HCT116 (cell line): ENCODE measurements around the gene ODR4. TPM values are rescaled to one million over a fixed set of nuclear protein-coding genes. Genes with fewer than 3 reads are reported as not detected.

Source experiments
- ATAC-seq: fragments of 200-7000 bp; cut with Tn5 transposase; 2 replicates; pipeline ENCODE4 v1.9.1; 2020; ENCODE audit warnings: mild to moderate bottlenecking, moderate library complexity
- BruUV-seq: library from RNA; stranded (reverse); fragments of 400-500 nt; replicated peaks from 2 replicates; lab custom pipeline; 2021; lab: Mats Ljungman, UMichigan
- CTCF ChIA-PET: fragments of 300-600 bp; sonication (Branson Sonifier 250); formaldehyde crosslinking; loops from one replicate; lab custom pipeline; 2021; ENCODE audit warnings: antibody characterized with exemption; lab: Charles Lee
- POLR2A ChIA-PET: fragments of 300-600, 350-600 bp; sonication (Branson Sonifier 250); formaldehyde crosslinking; loops from one replicate; lab custom pipeline; 2021; ENCODE audit warnings: antibody characterized with exemption; lab: Charles Lee
- RAD21 ChIA-PET, 2 experiments: fragments of 300-600 bp; sonication (Branson Sonifier 250); formaldehyde crosslinking; loops; one replicate each; lab custom pipeline; 2023; ENCODE audit warnings: low total read pairs in 2 of 2; ENCODE audit not compliant: uncharacterized antibody in 2 of 2, unreplicated experiment in 2 of 2, low non-redundant PET in 1 of 2; lab: Charles Lee
- DNase-seq: peaks from one replicate; pipeline ENCODE4 v3.0.0-alpha.2; 2010; ENCODE audit warnings: low read depth, low spot score
- H2AFZ ChIP-seq: fragments of 200-600 bp; shearing (Covaris generic), sonication (generic); 2 replicates; pipeline ENCODE4 v1.6.1; 2017; ENCODE audit warnings: low read depth, mixed run types, mixed read lengths, antibody characterized with exemption, low read length; ENCODE audit not compliant: poor library complexity, severe bottlenecking
- H3K27ac ChIP-seq: 2 replicates; pipeline ENCODE4 v1.5.1; 2012; ENCODE audit warnings: low read depth, low read length
- H3K27me3 ChIP-seq: fragments of 200-600 bp; sonication (generic); 2 replicates; pipeline ENCODE4 v1.6.1; 2016; ENCODE audit warnings: mixed run types, low read length, mixed read lengths; ENCODE audit not compliant: insufficient read depth
- H3K36me3 ChIP-seq, 2 experiments: fragments of 200-500 bp in 1 of 2; fragments of 200-600 bp in 1 of 2; sonication (Bioruptor generic) in 1 of 2; sonication (generic) in 1 of 2; 2 replicates each; pipeline versions ENCODE4 v1.5.1 to v1.6.1; 2014 to 2016; ENCODE audit warnings: low read length in 2 of 2, inconsistent platforms in 1 of 2, mixed read lengths in 1 of 2, mixed run types in 1 of 2; ENCODE audit not compliant: insufficient read depth in 2 of 2, control insufficient read depth in 1 of 2
- H3K4me1 ChIP-seq, 2 experiments: fragments of 200-600 bp in 1 of 2; sonication (generic) in 1 of 2; 2 replicates each; pipeline versions ENCODE4 v1.5.1 to v1.6.1; 2012 to 2017; ENCODE audit warnings: low read length in 2 of 2, inconsistent platforms in 1 of 2, mild to moderate bottlenecking in 1 of 2, mixed read lengths in 1 of 2, mixed run types in 1 of 2, moderate library complexity in 1 of 2; ENCODE audit not compliant: insufficient read depth in 2 of 2, control insufficient read depth in 1 of 2
- H3K4me2 ChIP-seq: fragments of 200-600 bp; sonication (generic); 2 replicates; pipeline ENCODE4 v1.6.1; 2017; ENCODE audit warnings: mixed run types, low read length, mixed read lengths
- H3K4me3 ChIP-seq, 2 experiments: fragments of 200-600 bp in 1 of 2; sonication (generic) in 1 of 2; replicated peaks in 1 of 2; 2 replicates each; pipeline ENCODE4 v1.5.1; 2011 to 2016; ENCODE audit warnings: low read length in 2 of 2, control low read depth in 1 of 2, low read depth in 1 of 2, mild to moderate bottlenecking in 1 of 2, mixed read lengths in 1 of 2, mixed run types in 1 of 2
- H3K79me2 ChIP-seq: fragments of 200-600 bp; sonication (generic); 2 replicates; pipeline ENCODE4 v1.6.1; 2017; ENCODE audit warnings: mild to moderate bottlenecking, mixed run types, low read length, moderate library complexity, mixed read lengths; ENCODE audit not compliant: insufficient read depth
- H3K9ac ChIP-seq: fragments of 200-600 bp; sonication (generic); 2 replicates; pipeline ENCODE4 v1.6.1; 2016; ENCODE audit warnings: low read length, mixed read lengths
- H3K9me2 ChIP-seq: fragments of 200-600 bp; sonication (generic), shearing (Covaris generic); 2 replicates; pipeline ENCODE4 v1.6.1; 2017; ENCODE audit warnings: mixed run types, mild to moderate bottlenecking, moderate library complexity; ENCODE audit not compliant: insufficient read depth
- H3K9me3 ChIP-seq, 2 experiments: fragments of 200-500 bp in 1 of 2; fragments of 200-600 bp in 1 of 2; sonication (Bioruptor generic) in 1 of 2; sonication (generic) in 1 of 2; 2 replicates each; pipeline ENCODE4 v1.6.1; 2014 to 2017; ENCODE audit warnings: low read length in 2 of 2, mixed read lengths in 2 of 2, inconsistent platforms in 1 of 2, low read depth in 1 of 2, mild to moderate bottlenecking in 1 of 2, mixed run types in 1 of 2, moderate library complexity in 1 of 2; ENCODE audit not compliant: control insufficient read depth in 1 of 2, insufficient read depth in 1 of 2
- H4K20me1 ChIP-seq: fragments of 200-600 bp; sonication (generic), shearing (Covaris generic); 2 replicates; pipeline ENCODE4 v1.6.1; 2017; ENCODE audit warnings: mixed run types, mild to moderate bottlenecking, moderate library complexity; ENCODE audit not compliant: insufficient read depth
- CEBPB ChIP-seq: IDR thresholded peaks from 2 replicates; pipeline ENCODE4 v1.6.1; 2012; ENCODE audit warnings: low read depth
- EGR1 ChIP-seq: IDR thresholded peaks from 2 replicates; pipeline ENCODE4 v1.6.1; 2012; ENCODE audit warnings: low read depth
- ELF1 ChIP-seq: IDR thresholded peaks from 2 replicates; pipeline ENCODE4 v1.6.1; 2012; ENCODE audit warnings: low read depth, borderline replicate concordance
- FOSL1 ChIP-seq: IDR thresholded peaks from 2 replicates; pipeline ENCODE4 v1.6.1; 2012; ENCODE audit warnings: low read depth
- JUND ChIP-seq: IDR thresholded peaks from 2 replicates; pipeline ENCODE4 v1.6.1; 2012
- POLR2A ChIP-seq: IDR thresholded peaks from 2 replicates; pipeline ENCODE4 v1.7.0; 2011; ENCODE audit warnings: borderline replicate concordance; ENCODE audit not compliant: insufficient read depth, insufficient read length; ENCODE audit errors: extremely low read depth
- POLR2AphosphoS5 ChIP-seq: IDR thresholded peaks from 2 replicates; pipeline ENCODE4 v1.6.1; 2011; ENCODE audit warnings: mild to moderate bottlenecking, low read depth, low read length, moderate library complexity
- RAD21 ChIP-seq: IDR thresholded peaks from 2 replicates; pipeline ENCODE4 v1.6.1; 2012; ENCODE audit warnings: low read depth, mild to moderate bottlenecking
- SIN3A ChIP-seq: IDR thresholded peaks from 2 replicates; pipeline ENCODE4 v1.6.1; 2012; ENCODE audit warnings: low read depth
- SP1 ChIP-seq: IDR thresholded peaks from 2 replicates; pipeline ENCODE4 v1.6.1; 2012; ENCODE audit warnings: low read depth
- SRF ChIP-seq: IDR thresholded peaks from 2 replicates; pipeline ENCODE4 v1.6.1; 2012; ENCODE audit warnings: low read depth
- TCF7L2 ChIP-seq: IDR thresholded peaks from 2 replicates; pipeline ENCODE4 v1.7.0; 2011; ENCODE audit warnings: borderline replicate concordance, inconsistent platforms; ENCODE audit not compliant: insufficient read depth, insufficient read length; ENCODE audit errors: extremely low read depth
- YY1 ChIP-seq: IDR thresholded peaks from 2 replicates; pipeline ENCODE4 v1.6.1; 2011; ENCODE audit warnings: low read length, low read depth, moderate library complexity, mild to moderate bottlenecking; ENCODE audit not compliant: insufficient replicate concordance; ENCODE audit errors: extremely low read depth
- ZFX ChIP-seq: fragments of 450-650 bp; IDR thresholded peaks from 2 replicates; pipeline ENCODE4 v1.6.1; 2017
- ZNF274 ChIP-seq: fragments of 200-500 bp; sonication (Bioruptor generic); IDR thresholded peaks from 2 replicates; pipeline ENCODE4 v1.6.1; 2014; ENCODE audit warnings: mild to moderate bottlenecking, low read depth, low read length, inconsistent platforms
- intact Hi-C: fragments of 100-400 bp; cut with micrococcal nuclease; formaldehyde crosslinking; loops from 2 replicates; pipeline ENCODE4 v1.10.0; 2022
- total RNA-seq: library from RNA; stranded (reverse); gene quantifications from one replicate; pipeline ENCODE4 v1.2.1, GENCODE V29; 2021; ENCODE audit not compliant: unreplicated experiment
- TF ChIP-seq, protein P1 (sequence below): IDR thresholded peaks from 2 replicates; pipeline ENCODE4 v1.6.1; 2012
- TF ChIP-seq, protein P2 (sequence below): IDR thresholded peaks from 2 replicates; pipeline ENCODE4 v1.6.1; 2012
- TF ChIP-seq, protein P3 (sequence below), 3 experiments: fragments of 200-600 bp in 1 of 3; sonication (generic) in 1 of 3; IDR thresholded peaks in 2 of 3; conservative IDR thresholded peaks in 1 of 3; 2 replicates each; pipeline ENCODE4 v1.5.1; 2012 to 2017; ENCODE audit warnings: low read depth in 2 of 3, low read length in 2 of 3, antibody characterized with exemption in 1 of 3, borderline replicate concordance in 1 of 3, control low read depth in 1 of 3, mild to moderate bottlenecking in 1 of 3, mixed read lengths in 1 of 3, mixed run types in 1 of 3, moderate library complexity in 1 of 3; ENCODE audit not compliant: insufficient read depth in 1 of 3
- TF ChIP-seq, protein P4 (sequence below): IDR thresholded peaks from 2 replicates; pipeline ENCODE4 v1.6.1; 2012; ENCODE audit warnings: low read depth

ODR4 gene
- total RNA-seq, 1 experiment from 2014 or later = 18.4 TPM

DNA sequence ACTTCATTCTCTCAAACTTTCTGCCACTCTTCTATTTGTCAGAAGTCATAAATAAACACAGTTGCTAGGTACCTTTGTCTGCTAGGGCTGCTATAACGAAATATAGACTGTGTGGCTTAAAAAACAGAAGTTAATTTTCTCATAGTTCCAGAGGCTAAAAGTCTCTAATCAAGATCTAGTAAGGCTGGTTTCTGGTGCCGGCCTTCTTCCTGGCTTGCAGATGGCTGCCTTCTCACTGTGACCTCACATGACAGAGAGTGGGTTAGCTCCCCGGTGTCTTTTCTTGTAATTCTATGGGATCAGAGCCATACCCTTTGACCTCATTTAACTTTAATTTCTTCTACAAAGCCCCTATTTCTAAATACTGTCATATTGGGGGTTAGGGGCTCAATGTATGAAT is 79.3 kb downstream of the ODR4 start:
- H3K9me3 ChIP-seq = no peaks in the 10 kb centered on the region
- ATAC-seq = no peak
- no peaks in the 10 kb centered on the region for H4K20me1 ChIP-seq
- no peaks in the 10 kb centered on the region for H3K27me3 ChIP-seq
- BruUV-seq = no TSS peak
- H3K9ac ChIP-seq = no peak overlapping the region
- H3K4me1 ChIP-seq = no peaks in the 10 kb centered on the region
- H3K27ac ChIP-seq = no peak overlapping the region
- CTCF ChIA-PET = no interaction called here
- no peaks in the 10 kb centered on the region for H3K36me3 ChIP-seq
- no peak for DNase-seq
- no peak overlapping the region for H3K4me3 ChIP-seq
- no peaks in the 10 kb centered on the region for H3K79me2 ChIP-seq
- POLR2A ChIA-PET = no interaction called here
- H3K9me2 ChIP-seq = no peaks in the 10 kb centered on the region
- no peak overlapping the region for H3K4me2 ChIP-seq
- no peak overlapping the region for H2AFZ ChIP-seq
- intact Hi-C loops = no loop called here
- TF ChIP-seq, protein P1, sequence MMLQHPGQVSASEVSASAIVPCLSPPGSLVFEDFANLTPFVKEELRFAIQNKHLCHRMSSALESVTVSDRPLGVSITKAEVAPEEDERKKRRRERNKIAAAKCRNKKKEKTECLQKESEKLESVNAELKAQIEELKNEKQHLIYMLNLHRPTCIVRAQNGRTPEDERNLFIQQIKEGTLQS = no peak
- no peak for TF ChIP-seq SIN3A
- TF ChIP-seq SP1 = no peak
- TF ChIP-seq, protein P2, sequence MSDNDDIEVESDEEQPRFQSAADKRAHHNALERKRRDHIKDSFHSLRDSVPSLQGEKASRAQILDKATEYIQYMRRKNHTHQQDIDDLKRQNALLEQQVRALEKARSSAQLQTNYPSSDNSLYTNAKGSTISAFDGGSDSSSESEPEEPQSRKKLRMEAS = no peak
- TF ChIP-seq EGR1 = no peak
- TF ChIP-seq FOSL1 = no peak
- no peak for TF ChIP-seq JUND
- TF ChIP-seq ELF1 = no peak
- TF ChIP-seq, protein P3, sequence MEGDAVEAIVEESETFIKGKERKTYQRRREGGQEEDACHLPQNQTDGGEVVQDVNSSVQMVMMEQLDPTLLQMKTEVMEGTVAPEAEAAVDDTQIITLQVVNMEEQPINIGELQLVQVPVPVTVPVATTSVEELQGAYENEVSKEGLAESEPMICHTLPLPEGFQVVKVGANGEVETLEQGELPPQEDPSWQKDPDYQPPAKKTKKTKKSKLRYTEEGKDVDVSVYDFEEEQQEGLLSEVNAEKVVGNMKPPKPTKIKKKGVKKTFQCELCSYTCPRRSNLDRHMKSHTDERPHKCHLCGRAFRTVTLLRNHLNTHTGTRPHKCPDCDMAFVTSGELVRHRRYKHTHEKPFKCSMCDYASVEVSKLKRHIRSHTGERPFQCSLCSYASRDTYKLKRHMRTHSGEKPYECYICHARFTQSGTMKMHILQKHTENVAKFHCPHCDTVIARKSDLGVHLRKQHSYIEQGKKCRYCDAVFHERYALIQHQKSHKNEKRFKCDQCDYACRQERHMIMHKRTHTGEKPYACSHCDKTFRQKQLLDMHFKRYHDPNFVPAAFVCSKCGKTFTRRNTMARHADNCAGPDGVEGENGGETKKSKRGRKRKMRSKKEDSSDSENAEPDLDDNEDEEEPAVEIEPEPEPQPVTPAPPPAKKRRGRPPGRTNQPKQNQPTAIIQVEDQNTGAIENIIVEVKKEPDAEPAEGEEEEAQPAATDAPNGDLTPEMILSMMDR (IDR thresholded peaks at IDR 0.05 in 2 of 3, conservative IDR thresholded peaks at IDR 0.05 in 1 of 3; ENCODE audit: borderline replicate concordance in 1 of 3, insufficient read depth in 1 of 3, low read depth in 2 of 3, low read length in 2 of 3) = no peak
- TF ChIP-seq POLR2A = no peak
- TF ChIP-seq TCF7L2 = no peak
- no peak for TF ChIP-seq ZFX
- TF ChIP-seq ZNF274 = no peak
- no peak for TF ChIP-seq RAD21
- no peak for TF ChIP-seq POLR2AphosphoS5
- TF ChIP-seq CEBPB = no peak
- TF ChIP-seq, protein P4, sequence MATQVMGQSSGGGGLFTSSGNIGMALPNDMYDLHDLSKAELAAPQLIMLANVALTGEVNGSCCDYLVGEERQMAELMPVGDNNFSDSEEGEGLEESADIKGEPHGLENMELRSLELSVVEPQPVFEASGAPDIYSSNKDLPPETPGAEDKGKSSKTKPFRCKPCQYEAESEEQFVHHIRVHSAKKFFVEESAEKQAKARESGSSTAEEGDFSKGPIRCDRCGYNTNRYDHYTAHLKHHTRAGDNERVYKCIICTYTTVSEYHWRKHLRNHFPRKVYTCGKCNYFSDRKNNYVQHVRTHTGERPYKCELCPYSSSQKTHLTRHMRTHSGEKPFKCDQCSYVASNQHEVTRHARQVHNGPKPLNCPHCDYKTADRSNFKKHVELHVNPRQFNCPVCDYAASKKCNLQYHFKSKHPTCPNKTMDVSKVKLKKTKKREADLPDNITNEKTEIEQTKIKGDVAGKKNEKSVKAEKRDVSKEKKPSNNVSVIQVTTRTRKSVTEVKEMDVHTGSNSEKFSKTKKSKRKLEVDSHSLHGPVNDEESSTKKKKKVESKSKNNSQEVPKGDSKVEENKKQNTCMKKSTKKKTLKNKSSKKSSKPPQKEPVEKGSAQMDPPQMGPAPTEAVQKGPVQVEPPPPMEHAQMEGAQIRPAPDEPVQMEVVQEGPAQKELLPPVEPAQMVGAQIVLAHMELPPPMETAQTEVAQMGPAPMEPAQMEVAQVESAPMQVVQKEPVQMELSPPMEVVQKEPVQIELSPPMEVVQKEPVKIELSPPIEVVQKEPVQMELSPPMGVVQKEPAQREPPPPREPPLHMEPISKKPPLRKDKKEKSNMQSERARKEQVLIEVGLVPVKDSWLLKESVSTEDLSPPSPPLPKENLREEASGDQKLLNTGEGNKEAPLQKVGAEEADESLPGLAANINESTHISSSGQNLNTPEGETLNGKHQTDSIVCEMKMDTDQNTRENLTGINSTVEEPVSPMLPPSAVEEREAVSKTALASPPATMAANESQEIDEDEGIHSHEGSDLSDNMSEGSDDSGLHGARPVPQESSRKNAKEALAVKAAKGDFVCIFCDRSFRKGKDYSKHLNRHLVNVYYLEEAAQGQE = no peak
- no peak for TF ChIP-seq SRF
- TF ChIP-seq YY1 = no peak
- RAD21 ChIA-PET = no interaction called here
